Stimulated activated CD4-positive, alpha-beta T cell treated with anti-CD3 and anti-CD28 coated beads, Interleukin-12 subunit alpha, Interleukin-12 subunit beta, amount 100 ng/mL, for 48 hours (primary cell): Measurements from ENCODE around the gene GOLGA8B.
"Not testable (repeated sequence)": the region's sequence is repeated elsewhere in the genome, so short reads cannot be mapped to it uniquely, and the experiment has no call there.

Experiments
- DNase-seq, 3 donors: peaks; one replicate each; pipeline ENCODE4 v3.0.0-alpha.2; 2020; ENCODE audit warnings: low read depth in 2 of 3, low spot score in 1 of 3

Gene GOLGA8B

DNA sequence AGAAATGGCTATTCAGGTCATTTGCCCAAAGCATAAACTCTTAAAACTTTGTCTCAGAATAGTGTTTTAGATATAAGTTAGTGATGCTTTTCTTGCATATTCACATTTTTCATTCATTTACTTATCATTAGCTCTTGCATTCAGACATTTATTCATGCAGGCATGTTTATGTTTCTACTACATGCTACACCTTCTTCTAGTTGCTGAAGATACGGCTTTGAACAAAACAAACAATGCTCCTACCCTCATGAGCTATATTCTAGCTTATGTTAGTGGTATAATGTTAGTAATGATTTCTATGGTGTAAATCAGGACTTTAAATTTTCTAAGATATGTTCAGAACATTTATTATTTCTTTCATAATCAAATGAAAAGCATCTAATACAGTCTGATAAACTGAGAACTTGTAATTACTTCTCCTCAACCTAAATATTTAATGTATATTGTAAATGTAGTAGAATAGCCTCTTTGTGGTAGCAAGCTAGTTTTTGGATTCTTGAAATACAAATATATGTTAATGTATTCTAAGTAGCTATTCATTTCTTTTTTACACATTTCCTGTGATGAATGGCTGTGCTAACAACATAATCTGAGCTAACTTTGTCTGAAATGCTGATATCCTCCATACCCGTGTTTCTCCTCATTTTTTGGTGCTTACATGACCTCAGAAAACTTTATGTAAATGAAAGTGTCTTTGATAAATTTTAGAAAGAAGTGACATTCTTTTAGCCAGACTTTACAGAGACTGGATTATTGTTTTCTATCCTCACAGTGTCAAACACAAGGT is 15.5 kb upstream of the GOLGA8B start:
- DNase-seq = no peak

DNA sequence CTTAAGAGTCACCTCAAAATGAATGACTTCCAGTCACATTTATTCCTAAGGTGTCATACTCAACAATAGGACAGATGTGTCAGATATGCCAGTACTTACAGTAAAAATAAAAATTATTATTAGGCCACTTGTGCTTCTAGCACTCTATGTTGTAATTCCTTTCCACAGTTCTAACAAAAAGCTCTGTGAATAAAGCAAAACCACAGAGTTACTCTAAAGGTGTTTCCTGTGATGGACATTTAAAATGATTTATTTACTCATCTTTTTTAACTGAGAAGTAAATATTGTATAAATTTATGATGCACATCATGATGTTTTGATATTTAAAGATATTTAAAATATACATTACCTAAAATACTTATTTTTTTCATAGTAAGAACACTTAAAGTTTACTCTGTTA is 13.9 kb upstream of the GOLGA8B start:
- no peak for DNase-seq

DNA sequence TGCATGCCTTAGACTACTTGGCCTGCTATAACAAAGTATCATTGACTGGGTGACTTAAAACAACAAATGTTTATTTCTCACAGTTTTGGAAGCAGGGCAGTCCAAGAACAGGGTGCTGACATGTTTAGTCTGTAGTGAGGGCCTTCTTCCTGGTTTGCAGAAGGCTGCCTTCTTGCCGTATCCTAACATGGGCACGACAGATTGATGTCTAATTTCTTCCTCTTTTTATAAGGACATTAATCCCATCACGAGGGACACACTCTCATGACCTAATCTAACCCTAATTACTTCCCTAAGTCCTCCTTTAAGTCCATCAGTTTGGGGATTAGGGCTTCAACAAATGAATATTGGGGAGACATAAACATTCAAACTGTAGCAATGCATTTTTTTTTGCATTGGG is 10.9 kb upstream of the GOLGA8B start:
- no peak for DNase-seq

DNA sequence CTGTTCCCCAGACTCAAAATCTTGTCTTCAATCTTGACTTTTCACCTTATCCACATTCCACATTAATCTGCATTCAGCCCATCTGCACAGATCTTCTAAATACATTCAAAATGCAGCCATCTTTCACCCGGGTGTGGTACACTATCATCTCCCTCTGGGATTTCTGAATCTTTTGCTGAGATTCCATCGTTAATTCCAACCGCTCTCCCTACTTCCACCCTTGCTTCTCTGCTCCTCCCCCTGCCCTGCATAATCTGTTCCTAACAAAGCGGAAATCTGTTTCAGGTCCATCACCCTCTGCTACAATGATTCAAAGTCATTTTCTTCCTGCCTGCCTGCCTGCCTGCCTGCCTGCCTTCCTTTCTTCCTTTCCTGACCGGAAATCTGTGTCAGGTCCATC is 7.9 kb upstream of the GOLGA8B start:
- no peak for DNase-seq

DNA sequence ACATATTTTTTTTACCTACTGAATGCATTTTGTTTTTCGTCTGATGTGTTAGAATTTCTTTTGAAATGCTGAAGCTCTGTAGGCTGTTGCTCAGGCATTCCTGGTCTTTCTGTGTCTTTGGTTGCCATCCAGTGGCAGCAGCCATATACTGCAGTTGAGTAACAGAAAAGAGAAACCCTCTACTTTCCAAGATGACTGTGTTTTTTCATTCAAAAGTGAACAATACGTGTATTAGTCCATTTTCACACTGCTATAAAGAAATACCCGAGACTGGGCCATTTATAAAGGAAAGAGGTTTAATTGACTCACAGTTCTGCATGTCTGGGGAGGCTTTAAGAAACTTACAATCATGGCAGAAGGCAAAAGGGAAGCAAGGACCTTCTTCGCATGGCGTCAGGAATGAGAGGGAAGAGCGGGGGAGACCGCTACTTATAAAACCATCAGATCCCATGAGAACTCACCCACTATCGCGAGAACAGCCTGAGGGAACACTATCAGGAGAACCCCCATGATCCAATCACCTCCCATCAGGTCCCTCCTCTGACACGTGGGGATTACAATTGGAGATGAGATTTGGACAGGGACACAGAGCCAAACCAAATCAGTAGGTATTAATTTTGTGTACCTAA is 4.7 kb upstream of the GOLGA8B start:
- DNase-seq = peak in 2 of 3 donors; percentile 26 to 46

DNA sequence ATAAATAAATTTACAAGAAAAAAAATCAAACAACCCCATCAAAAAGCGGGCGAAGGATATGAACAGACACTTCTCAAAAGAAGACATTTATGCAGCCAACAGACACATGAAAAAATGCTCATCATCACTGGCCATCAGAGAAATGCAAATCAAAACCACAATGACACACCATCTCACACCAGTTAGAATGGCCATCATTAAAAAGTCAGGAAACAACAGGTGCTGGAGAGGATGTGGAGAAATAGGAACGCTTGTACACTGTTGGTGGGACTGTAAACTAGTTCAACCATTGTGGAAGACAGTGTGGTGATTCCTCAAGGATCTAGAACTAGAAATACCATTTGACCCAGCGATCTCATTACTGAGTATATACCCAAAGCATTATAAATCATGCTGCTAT is 2.5 kb upstream of the GOLGA8B start:
- DNase-seq = not testable (repeated sequence)

- no peak for DNase-seq
Observed at GRCh38 chr15:34584996-34585395, 1.5 kb upstream of the GOLGA8B start.

DNA sequence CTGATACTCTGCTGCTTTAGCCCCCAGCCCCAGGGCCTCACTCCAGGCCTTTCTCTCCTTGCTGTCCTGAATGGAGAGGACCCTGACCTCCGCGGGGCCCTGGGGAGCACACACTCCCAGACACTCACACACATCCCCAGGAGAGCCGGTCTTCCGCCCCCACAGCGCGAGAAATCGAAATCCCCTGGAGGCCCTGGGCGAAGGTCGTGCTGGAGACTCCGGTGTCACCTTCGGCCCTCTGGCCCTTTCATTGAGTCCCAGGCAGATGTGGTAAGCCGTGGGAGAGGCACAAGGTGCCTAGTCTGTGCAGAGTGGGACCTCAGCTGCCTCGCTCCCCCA is 848 bp upstream of the GOLGA8B start:
- DNase-seq = no peak

GRCh38 chr15:34582461-34583371 is 735 bp downstream of the GOLGA8B start:
- peak in 2 of 3 donors; percentile 15 to 35 for DNase-seq

- DNase-seq = not testable (repeated sequence)
Observed at GRCh38 chr15:34581687-34582460, 1.6 kb downstream of the GOLGA8B start.

DNA sequence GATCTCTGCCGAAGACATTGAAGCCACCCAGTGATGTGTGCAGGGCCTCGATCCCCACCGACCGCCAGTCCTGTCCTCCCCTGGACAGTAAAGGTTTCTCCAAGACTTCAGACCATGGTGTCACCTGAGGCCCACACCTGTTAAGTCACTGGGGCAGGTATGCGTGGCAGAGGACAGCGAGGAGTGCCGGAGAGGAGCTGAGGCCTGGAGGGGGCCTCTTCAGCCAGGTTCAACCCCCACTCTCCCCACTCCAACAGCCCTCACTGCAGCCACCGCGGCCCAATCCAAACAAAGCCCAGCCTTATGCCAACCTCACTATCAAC is 2.4 kb downstream of the GOLGA8B start:
- DNase-seq = no peak

- DNase-seq = not testable (repeated sequence)
Observed at GRCh38 chr15:34580251-34581042, 3.0 kb downstream of the GOLGA8B start.

DNA sequence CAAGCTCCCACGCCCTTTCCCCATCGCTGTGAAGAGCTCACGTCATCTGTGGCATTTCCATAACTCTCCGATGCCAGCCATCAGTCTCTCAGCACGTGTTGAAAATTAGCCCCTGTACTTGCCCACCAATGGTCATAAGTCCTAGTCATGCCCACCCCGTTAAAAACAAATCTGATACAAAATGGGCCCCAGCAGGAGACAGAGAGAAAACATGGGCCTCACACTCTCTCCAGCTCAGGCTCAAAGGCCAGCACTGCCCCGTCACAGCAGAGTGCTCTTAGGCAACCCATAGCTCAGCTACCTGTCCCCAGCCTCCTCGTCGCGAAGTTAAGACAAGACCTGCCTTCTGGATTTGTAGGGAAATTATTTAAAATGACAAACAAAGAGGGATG is 5.2 kb downstream of the GOLGA8B start:
- no peak for DNase-seq

DNA sequence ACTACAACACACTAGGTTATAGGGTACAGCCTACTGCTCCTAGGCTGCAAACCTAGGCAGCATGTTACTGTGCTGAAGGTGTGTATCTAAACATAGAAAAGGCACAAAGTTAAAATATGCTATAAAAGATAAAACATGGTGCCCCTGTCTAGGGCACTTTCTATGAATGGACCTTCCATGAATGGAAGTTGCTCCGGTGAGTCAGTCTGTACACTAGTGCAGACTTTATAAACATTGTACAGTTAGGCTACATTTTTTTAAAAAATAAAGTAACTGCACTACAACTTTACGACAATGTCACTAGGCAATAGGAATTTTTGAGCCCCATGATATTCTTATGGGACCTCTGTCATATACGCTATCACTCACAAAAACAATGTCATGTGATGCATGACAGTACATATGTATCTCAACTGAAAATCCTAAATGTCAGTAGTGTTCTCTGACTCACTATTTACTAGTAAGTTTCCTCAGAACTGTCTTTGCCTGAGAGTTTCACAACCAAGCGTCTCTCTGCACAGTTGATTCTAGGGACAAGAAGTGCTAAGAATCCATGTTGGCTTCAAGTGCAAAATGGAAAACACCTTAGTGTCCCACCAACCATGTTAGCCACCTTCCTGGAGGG is 5.7 kb downstream of the GOLGA8B start:
- DNase-seq = not testable (repeated sequence)

- not testable (repeated sequence) for DNase-seq
Observed at GRCh38 chr15:34575035-34575434, 8.4 kb downstream of the GOLGA8B start.

DNA sequence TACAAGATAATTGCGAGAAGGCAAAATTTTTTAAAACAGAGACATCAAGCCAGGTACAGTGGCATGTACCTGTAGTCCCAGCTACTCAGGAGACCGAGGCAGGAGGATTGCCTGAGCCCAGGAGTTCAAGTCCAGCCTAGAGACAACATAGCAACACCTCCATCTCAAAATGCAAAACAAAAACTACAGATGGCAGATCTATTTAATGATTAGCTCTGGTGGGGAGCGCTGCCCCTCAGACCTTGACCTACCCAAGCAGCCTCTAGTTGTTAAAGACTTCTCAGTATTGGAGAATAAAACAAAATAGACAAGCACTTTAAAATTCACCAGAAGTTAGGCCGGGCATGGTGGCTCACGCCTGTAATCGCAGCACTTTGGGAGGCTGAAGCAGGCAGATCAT is 10.5 kb downstream of the GOLGA8B start:
- DNase-seq = not testable (repeated sequence)

- not testable (repeated sequence) for DNase-seq
Observed at GRCh38 chr15:34572019-34572641, 11.3 kb downstream of the GOLGA8B start.

DNA sequence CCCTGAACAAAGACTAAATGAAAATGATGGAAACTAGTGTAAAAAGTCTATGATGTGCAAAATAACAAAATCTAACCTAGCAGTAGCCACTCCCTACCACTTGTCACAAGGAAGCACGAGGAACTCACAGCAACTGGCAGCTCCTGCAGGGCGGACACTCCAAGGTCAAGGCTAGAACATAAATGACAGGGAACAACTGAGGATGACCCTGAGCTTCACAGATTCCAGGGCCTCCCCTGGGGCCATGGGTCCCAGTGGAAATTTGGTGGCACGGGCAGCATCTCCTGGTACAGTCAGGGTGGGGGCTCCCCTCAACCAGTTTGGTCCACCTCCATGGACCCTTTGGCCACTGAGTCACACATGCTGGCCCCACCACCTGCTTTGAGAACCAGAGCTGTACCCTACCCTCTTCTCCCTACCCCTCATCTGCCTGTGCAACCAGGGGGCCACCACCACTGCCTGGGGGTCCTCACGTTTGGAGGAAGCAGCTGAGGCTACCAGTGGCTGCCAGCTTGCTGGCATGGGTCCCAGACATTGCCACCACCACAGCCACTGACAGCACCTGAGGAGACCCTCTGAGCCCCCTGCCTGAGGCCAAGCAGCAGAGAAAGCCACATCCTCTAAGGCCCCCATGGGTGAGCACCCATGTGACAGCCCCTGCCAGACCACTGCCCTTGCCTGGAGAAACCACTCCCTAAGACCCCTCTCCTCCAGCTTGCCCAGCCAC is 13.6 kb downstream of the GOLGA8B start:
- not testable (repeated sequence) for DNase-seq

DNA sequence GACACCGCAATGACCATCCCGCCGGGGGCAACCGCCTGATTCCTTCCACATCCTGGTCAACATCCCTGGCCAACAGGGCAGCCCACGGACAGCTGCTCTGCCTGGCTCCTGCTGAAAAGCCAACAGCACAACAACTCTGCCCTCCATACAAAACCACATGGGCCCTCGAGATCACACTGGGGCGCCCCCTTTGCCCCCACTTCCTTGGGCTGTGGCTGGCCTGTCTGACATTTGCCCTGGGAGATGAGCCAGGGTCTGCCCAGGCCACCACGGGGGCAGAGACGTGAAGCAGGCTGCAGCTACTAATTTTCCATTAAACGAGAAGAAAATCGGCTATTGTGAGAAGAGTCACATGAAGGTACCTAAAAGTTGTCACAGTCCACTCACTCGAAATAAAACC is 16.3 kb downstream of the GOLGA8B start:
- not testable (repeated sequence) for DNase-seq
